Neuronal stem cell (in vitro differentiated cells): ENCODE measurements around the gene IFI30.

Experiments used
- DNase-seq: peaks from one replicate; pipeline ENCODE4 v3.0.0-alpha.2; 2013; ENCODE audit warnings: low spot score
- H2AFZ ChIP-seq: one replicate; pipeline ENCODE4 v1.6.1; 2013; ENCODE audit warnings: mild to moderate bottlenecking, low read length, inconsistent platforms
- H2AK5ac ChIP-seq: 2 replicates; pipeline ENCODE4 v1.6.1; 2013; ENCODE audit warnings: low read depth, mild to moderate bottlenecking, inconsistent platforms, low read length, moderate library complexity, mixed read lengths
- H2BK120ac ChIP-seq: 2 replicates; pipeline ENCODE4 v1.6.1; 2013; ENCODE audit warnings: low read depth, mild to moderate bottlenecking, inconsistent platforms, low read length, moderate library complexity, mixed read lengths
- H2BK12ac ChIP-seq: one replicate; pipeline ENCODE4 v1.6.1; 2013; ENCODE audit warnings: low read length, inconsistent platforms
- H2BK15ac ChIP-seq: 2 replicates; pipeline ENCODE4 v1.6.1; 2013; ENCODE audit warnings: mild to moderate bottlenecking, low read length, inconsistent platforms, mixed read lengths
- H2BK5ac ChIP-seq: one replicate; pipeline ENCODE4 v1.6.1; 2013; ENCODE audit warnings: inconsistent platforms, mild to moderate bottlenecking, low read length, moderate library complexity
- H3K14ac ChIP-seq: one replicate; pipeline ENCODE4 v1.6.1; 2013; ENCODE audit warnings: low read length, inconsistent platforms
- H3K18ac ChIP-seq: 2 replicates; pipeline ENCODE4 v1.6.1; 2013; ENCODE audit warnings: low read length, inconsistent platforms
- H3K23ac ChIP-seq: 2 replicates; pipeline ENCODE4 v1.6.1; 2013; ENCODE audit warnings: low read depth, mild to moderate bottlenecking, mixed read lengths, low read length, inconsistent platforms; ENCODE audit not compliant: poor library complexity
- H3K27ac ChIP-seq: replicated peaks from 3 replicates; pipeline ENCODE4 v1.5.1; 2013; ENCODE audit warnings: low read length, inconsistent platforms
- H3K27me3 ChIP-seq, 3 experiments: 2 replicates each; pipeline ENCODE4 v1.6.1; 2013; ENCODE audit warnings: low read length in 3 of 3, mild to moderate bottlenecking in 2 of 3, inconsistent platforms in 1 of 3, low read depth in 1 of 3, mixed read lengths in 1 of 3, moderate library complexity in 1 of 3; ENCODE audit not compliant: control insufficient read depth in 3 of 3, insufficient read depth in 3 of 3
- H3K36me3 ChIP-seq, 2 donors: replicated peaks in 1 of 2; 2 replicates each; pipeline ENCODE4 v1.6.1; 2013; ENCODE audit warnings: low read length in 2 of 2; ENCODE audit not compliant: control insufficient read depth in 2 of 2, insufficient read depth in 2 of 2
- H3K4ac ChIP-seq: 2 replicates; pipeline ENCODE4 v1.6.1; 2013; ENCODE audit warnings: inconsistent platforms, mild to moderate bottlenecking, low read length, moderate library complexity
- H3K4me1 ChIP-seq, 2 donors: 1 replicate in 1 of 2; 2 replicates in 1 of 2; pipeline ENCODE4 v1.6.1; 2013; ENCODE audit warnings: low read length in 2 of 2, low read depth in 1 of 2; ENCODE audit not compliant: control insufficient read depth in 2 of 2, insufficient read depth in 1 of 2
- H3K4me2 ChIP-seq: one replicate; pipeline ENCODE4 v1.6.1; 2013; ENCODE audit warnings: mild to moderate bottlenecking, low read length, inconsistent platforms; ENCODE audit not compliant: insufficient read depth, poor library complexity, severe bottlenecking
- H3K4me3 ChIP-seq, 2 donors: 2 replicates each; pipeline ENCODE4 v1.5.1; 2013; ENCODE audit warnings: low read length in 2 of 2, mild to moderate bottlenecking in 2 of 2, inconsistent platforms in 1 of 2, moderate library complexity in 1 of 2
- H3K79me1 ChIP-seq: one replicate; pipeline ENCODE4 v1.6.1; 2013; ENCODE audit warnings: low read depth, mild to moderate bottlenecking, inconsistent platforms, low read length, moderate library complexity
- H3K9ac ChIP-seq: one replicate; pipeline ENCODE4 v1.6.1; 2013; ENCODE audit warnings: mild to moderate bottlenecking, low read depth, low read length, inconsistent platforms; ENCODE audit not compliant: poor library complexity
- H3K9me3 ChIP-seq, 2 donors: replicated peaks in 1 of 2; 2 replicates each; pipeline versions ENCODE3 to v1.6.1; 2013; ENCODE audit warnings: low read length in 2 of 2, mild to moderate bottlenecking in 2 of 2, inconsistent platforms in 1 of 2, low read depth in 1 of 2, mixed read lengths in 1 of 2, moderate library complexity in 1 of 2; ENCODE audit not compliant: control insufficient read depth in 2 of 2, insufficient read depth in 1 of 2
- H4K8ac ChIP-seq: one replicate; pipeline ENCODE4 v1.6.1; 2013; ENCODE audit warnings: low read depth, mild to moderate bottlenecking, inconsistent platforms, low read length, moderate library complexity
- H4K91ac ChIP-seq: one replicate; pipeline ENCODE4 v1.6.1; 2013; ENCODE audit warnings: low read length, low read depth, mild to moderate bottlenecking, inconsistent platforms; ENCODE audit not compliant: poor library complexity
- WGBS, 2 donors: extraction: QIAGEN DNeasy Blood & Tissue Kit; methylation state at CpG; one replicate each; pipeline ENCODE4 v1.1.7; 2013; ENCODE audit warnings: missing lambda C conversion rate in 2 of 2, mixed read lengths in 1 of 2; ENCODE audit not compliant: insufficient read length in 2 of 2, insufficient replicate concordance in 1 of 2; ENCODE audit errors: extremely low coverage in 2 of 2; 5-methylcytosine and 5-hydroxymethylcytosine counted together

IFI30 gene

GRCh38 chr19:18141031-18141430 lies 32.6 kb upstream of the IFI30 start:
- Histone ChIP-seq H2AFZ (no peak overlapping the region), H2AK5ac (no peak overlapping the region), H3K4me2 (no peak overlapping the region), H3K18ac (no peak overlapping the region), H3K27ac (no peak overlapping the region), H4K91ac (no peak overlapping the region), H2BK5ac (no peak overlapping the region), H3K4ac (no peak overlapping the region), H3K27me3 (no peaks in the 10 kb centered on the region), H3K4me3 (no peak overlapping the region), H3K23ac (no peak overlapping the region), H3K9ac (no peak overlapping the region), H2BK15ac (no peak overlapping the region), H2BK120ac (no peak overlapping the region), H4K8ac (no peak overlapping the region), H3K9me3 (no peaks in the 10 kb centered on the region), H3K14ac (no peak overlapping the region), H2BK12ac (no peak overlapping the region), H3K79me1 (no peaks in the 10 kb centered on the region), H3K36me3 (peaks cover 26 to 79% of the 10 kb centered on the region in 2 donors), H3K4me1 (no peaks in the 10 kb centered on the region)
- no peak for DNase-seq
- WGBS, 2 donors, result no CpG with 5 or more reads among the region's 6 CpGs

- Histone ChIP-seq H3K27ac (no peak overlapping the region), H2AFZ (no peak overlapping the region), H4K8ac (no peak overlapping the region), H3K27me3 (no peaks in the 10 kb centered on the region), H3K23ac (no peak overlapping the region), H3K79me1 (no peaks in the 10 kb centered on the region), H3K4me1 (no peaks in the 10 kb centered on the region), H4K91ac (no peak overlapping the region), H3K9me3 (no peaks in the 10 kb centered on the region), H3K18ac (no peak overlapping the region), H3K4me2 (no peak overlapping the region), H2BK5ac (no peak overlapping the region), H3K36me3 (peaks cover 21 to 64% of the 10 kb centered on the region in 2 donors), H2AK5ac (no peak overlapping the region), H2BK12ac (no peak overlapping the region), H3K9ac (no peak overlapping the region), H3K14ac (no peak overlapping the region), H2BK15ac (no peak overlapping the region), H3K4me3 (no peak overlapping the region), H2BK120ac (no peak overlapping the region), H3K4ac (no peak overlapping the region)
- DNase-seq, result no peak
- WGBS, 2 donors, result no CpG with 5 or more reads among the region's 3 CpGs
Measured at GRCh38 chr19:18143902-18144301, 29.7 kb upstream of the IFI30 start.

GRCh38 chr19:18144361-18144760 lies 29.3 kb upstream of the IFI30 start:
- Histone ChIP-seq H2AFZ (no peak overlapping the region), H2BK15ac (no peak overlapping the region), H3K4ac (no peak overlapping the region), H3K18ac (no peak overlapping the region), H3K14ac (no peak overlapping the region), H3K79me1 (no peaks in the 10 kb centered on the region), H2BK5ac (no peak overlapping the region), H3K4me3 (no peak overlapping the region), H3K23ac (no peak overlapping the region), H4K8ac (no peak overlapping the region), H3K4me1 (no peaks in the 10 kb centered on the region), H3K4me2 (no peak overlapping the region), H2BK120ac (no peak overlapping the region), H3K9ac (no peak overlapping the region), H3K27ac (no peak overlapping the region), H2AK5ac (no peak overlapping the region), H2BK12ac (no peak overlapping the region), H3K27me3 (no peaks in the 10 kb centered on the region), H4K91ac (no peak overlapping the region), H3K36me3 (peaks cover 20 to 61% of the 10 kb centered on the region in 2 donors), H3K9me3 (no peaks in the 10 kb centered on the region)
- no CpG with 5 or more reads among the region's 16 CpGs for WGBS, 2 donors
- no peak for DNase-seq

- H2AK5ac ChIP-seq, result no peak overlapping the region
- peak overlapping the region; percentile 50 for H3K9ac ChIP-seq
Measured at GRCh38 chr19:18144906-18145305, 28.7 kb upstream of the IFI30 start.

More at GRCh38 chr19:18144906-18145305, 28.7 kb upstream of the IFI30 start:
- Histone ChIP-seq H3K27ac (no peak overlapping the region), H3K4ac (no peak overlapping the region), H3K18ac (no peak overlapping the region), H2BK12ac (no peak overlapping the region), H3K4me1 (no peaks in the 10 kb centered on the region), H3K4me3 (no peak overlapping the region), H3K14ac (no peak overlapping the region), H3K27me3 (no peaks in the 10 kb centered on the region), H3K4me2 (no peak overlapping the region), H4K91ac (no peak overlapping the region), H4K8ac (no peak overlapping the region), H2BK15ac (no peak overlapping the region), H3K79me1 (no peaks in the 10 kb centered on the region), H2BK120ac (peak overlapping the region; percentile 9), H3K23ac (no peak overlapping the region), H3K9me3 (no peaks in the 10 kb centered on the region), H3K36me3 (peaks cover 21 to 61% of the 10 kb centered on the region in 2 donors), H2AFZ (no peak overlapping the region), H2BK5ac (no peak overlapping the region)
- WGBS, 2 donors, result no CpG with 5 or more reads among the region's 28 CpGs
- DNase-seq, result no peak
